ENCODE results near the gene TMA7. TPM values are rescaled to one million over a fixed set of nuclear protein-coding genes. Genes with fewer than 3 reads are reported as not detected.

Gene TMA7
- total and polyA plus RNA-seq, 9 of the 15 experiments (the other 6 are each of a cell fraction or from before 2014, with no cell fraction given), result 209 to 1,003 (median 486) TPM

DNA sequence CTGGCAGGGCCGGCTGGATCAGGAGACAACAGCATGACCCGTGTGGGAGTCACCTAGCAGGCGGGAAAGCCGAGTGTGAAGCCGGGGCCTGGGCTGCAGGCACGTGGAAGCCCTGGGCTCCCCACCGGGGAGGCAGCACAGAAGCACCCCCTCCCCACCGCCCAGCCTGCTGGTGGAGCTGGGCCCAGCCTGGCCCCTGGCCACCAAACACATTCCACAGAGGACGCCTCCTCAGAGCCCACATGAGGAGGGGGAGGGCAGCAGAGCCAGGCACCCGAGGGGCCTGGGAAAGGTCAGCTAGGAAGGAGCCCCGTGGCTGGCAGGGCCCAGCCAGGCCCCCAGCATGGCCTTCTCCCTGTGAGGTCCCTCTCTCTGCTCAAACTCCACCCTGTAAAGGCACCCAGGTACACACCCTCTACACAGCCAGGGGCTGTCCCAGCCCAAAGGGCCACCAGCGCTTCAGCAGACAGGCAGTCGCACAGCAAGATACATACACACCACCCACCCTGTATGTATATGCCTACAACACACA lies 14.7 kb upstream of the TMA7 start (continued):
- TF ChIP-seq, protein P1, sequence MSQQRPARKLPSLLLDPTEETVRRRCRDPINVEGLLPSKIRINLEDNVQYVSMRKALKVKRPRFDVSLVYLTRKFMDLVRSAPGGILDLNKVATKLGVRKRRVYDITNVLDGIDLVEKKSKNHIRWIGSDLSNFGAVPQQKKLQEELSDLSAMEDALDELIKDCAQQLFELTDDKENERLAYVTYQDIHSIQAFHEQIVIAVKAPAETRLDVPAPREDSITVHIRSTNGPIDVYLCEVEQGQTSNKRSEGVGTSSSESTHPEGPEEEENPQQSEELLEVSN (IDR thresholded peaks at IDR 0.05; ENCODE audit: borderline replicate concordance in 1 of 2, extremely low read depth in 1 of 2, insufficient read depth in 1 of 2, insufficient read length in 1 of 2, low read depth in 1 of 2, low read length in 1 of 2, poor library complexity in 1 of 2, severe bottlenecking in 1 of 2), result peak; percentile 67 to 88
- TF ChIP-seq, protein P2, sequence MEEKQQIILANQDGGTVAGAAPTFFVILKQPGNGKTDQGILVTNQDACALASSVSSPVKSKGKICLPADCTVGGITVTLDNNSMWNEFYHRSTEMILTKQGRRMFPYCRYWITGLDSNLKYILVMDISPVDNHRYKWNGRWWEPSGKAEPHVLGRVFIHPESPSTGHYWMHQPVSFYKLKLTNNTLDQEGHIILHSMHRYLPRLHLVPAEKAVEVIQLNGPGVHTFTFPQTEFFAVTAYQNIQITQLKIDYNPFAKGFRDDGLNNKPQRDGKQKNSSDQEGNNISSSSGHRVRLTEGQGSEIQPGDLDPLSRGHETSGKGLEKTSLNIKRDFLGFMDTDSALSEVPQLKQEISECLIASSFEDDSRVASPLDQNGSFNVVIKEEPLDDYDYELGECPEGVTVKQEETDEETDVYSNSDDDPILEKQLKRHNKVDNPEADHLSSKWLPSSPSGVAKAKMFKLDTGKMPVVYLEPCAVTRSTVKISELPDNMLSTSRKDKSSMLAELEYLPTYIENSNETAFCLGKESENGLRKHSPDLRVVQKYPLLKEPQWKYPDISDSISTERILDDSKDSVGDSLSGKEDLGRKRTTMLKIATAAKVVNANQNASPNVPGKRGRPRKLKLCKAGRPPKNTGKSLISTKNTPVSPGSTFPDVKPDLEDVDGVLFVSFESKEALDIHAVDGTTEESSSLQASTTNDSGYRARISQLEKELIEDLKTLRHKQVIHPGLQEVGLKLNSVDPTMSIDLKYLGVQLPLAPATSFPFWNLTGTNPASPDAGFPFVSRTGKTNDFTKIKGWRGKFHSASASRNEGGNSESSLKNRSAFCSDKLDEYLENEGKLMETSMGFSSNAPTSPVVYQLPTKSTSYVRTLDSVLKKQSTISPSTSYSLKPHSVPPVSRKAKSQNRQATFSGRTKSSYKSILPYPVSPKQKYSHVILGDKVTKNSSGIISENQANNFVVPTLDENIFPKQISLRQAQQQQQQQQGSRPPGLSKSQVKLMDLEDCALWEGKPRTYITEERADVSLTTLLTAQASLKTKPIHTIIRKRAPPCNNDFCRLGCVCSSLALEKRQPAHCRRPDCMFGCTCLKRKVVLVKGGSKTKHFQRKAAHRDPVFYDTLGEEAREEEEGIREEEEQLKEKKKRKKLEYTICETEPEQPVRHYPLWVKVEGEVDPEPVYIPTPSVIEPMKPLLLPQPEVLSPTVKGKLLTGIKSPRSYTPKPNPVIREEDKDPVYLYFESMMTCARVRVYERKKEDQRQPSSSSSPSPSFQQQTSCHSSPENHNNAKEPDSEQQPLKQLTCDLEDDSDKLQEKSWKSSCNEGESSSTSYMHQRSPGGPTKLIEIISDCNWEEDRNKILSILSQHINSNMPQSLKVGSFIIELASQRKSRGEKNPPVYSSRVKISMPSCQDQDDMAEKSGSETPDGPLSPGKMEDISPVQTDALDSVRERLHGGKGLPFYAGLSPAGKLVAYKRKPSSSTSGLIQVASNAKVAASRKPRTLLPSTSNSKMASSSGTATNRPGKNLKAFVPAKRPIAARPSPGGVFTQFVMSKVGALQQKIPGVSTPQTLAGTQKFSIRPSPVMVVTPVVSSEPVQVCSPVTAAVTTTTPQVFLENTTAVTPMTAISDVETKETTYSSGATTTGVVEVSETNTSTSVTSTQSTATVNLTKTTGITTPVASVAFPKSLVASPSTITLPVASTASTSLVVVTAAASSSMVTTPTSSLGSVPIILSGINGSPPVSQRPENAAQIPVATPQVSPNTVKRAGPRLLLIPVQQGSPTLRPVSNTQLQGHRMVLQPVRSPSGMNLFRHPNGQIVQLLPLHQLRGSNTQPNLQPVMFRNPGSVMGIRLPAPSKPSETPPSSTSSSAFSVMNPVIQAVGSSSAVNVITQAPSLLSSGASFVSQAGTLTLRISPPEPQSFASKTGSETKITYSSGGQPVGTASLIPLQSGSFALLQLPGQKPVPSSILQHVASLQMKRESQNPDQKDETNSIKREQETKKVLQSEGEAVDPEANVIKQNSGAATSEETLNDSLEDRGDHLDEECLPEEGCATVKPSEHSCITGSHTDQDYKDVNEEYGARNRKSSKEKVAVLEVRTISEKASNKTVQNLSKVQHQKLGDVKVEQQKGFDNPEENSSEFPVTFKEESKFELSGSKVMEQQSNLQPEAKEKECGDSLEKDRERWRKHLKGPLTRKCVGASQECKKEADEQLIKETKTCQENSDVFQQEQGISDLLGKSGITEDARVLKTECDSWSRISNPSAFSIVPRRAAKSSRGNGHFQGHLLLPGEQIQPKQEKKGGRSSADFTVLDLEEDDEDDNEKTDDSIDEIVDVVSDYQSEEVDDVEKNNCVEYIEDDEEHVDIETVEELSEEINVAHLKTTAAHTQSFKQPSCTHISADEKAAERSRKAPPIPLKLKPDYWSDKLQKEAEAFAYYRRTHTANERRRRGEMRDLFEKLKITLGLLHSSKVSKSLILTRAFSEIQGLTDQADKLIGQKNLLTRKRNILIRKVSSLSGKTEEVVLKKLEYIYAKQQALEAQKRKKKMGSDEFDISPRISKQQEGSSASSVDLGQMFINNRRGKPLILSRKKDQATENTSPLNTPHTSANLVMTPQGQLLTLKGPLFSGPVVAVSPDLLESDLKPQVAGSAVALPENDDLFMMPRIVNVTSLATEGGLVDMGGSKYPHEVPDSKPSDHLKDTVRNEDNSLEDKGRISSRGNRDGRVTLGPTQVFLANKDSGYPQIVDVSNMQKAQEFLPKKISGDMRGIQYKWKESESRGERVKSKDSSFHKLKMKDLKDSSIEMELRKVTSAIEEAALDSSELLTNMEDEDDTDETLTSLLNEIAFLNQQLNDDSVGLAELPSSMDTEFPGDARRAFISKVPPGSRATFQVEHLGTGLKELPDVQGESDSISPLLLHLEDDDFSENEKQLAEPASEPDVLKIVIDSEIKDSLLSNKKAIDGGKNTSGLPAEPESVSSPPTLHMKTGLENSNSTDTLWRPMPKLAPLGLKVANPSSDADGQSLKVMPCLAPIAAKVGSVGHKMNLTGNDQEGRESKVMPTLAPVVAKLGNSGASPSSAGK (IDR thresholded peaks at IDR 0.05), result peak; percentile 49; the same call in 1 of the 2 replicates
- no peak for TF ChIP-seq SMARCC2 (IDR thresholded peaks at IDR 0.05; ENCODE audit: low read depth)
- TF ChIP-seq L3MBTL2 (IDR thresholded peaks at IDR 0.05), result peak; percentile 52
- TF ChIP-seq, protein P3, sequence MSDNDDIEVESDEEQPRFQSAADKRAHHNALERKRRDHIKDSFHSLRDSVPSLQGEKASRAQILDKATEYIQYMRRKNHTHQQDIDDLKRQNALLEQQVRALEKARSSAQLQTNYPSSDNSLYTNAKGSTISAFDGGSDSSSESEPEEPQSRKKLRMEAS (CRISPR knock-in tag; IDR thresholded peaks at IDR 0.05), result peak; percentile 47; the same call in 1 of the 2 replicates

Data from K562 (cell line).